LNCAP (cell line): Measurements from ENCODE around the gene C10orf90.

Source experiments
- TF ChIP-seq, protein P1 (sequence below): fragments of 450-650 bp; IDR thresholded peaks from 2 replicates; pipeline ENCODE4 v1.5.1; 2017; ENCODE audit warnings: mild to moderate bottlenecking

The C10orf90 gene

DNA sequence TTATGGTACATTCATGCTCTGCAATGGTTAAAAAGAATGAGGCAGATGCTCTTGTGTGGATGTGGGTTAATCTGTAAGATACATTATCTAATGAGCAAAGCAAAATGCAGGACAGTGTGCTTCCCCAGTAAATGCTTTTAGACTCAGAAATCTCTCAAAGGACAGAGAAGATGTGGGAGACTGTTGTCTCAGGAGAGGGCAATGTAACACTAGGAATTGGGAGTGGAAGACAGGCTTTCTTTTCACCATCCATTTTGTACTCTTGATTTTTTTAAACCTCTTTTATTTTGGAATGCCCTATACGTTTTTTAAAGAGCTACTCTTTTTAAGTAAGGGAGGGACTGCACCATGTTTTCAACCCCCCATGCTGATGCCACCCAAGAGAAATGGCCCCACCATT is 204.7 kb downstream of the C10orf90 start:
- TF ChIP-seq, protein P1, sequence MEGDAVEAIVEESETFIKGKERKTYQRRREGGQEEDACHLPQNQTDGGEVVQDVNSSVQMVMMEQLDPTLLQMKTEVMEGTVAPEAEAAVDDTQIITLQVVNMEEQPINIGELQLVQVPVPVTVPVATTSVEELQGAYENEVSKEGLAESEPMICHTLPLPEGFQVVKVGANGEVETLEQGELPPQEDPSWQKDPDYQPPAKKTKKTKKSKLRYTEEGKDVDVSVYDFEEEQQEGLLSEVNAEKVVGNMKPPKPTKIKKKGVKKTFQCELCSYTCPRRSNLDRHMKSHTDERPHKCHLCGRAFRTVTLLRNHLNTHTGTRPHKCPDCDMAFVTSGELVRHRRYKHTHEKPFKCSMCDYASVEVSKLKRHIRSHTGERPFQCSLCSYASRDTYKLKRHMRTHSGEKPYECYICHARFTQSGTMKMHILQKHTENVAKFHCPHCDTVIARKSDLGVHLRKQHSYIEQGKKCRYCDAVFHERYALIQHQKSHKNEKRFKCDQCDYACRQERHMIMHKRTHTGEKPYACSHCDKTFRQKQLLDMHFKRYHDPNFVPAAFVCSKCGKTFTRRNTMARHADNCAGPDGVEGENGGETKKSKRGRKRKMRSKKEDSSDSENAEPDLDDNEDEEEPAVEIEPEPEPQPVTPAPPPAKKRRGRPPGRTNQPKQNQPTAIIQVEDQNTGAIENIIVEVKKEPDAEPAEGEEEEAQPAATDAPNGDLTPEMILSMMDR = no peak

DNA sequence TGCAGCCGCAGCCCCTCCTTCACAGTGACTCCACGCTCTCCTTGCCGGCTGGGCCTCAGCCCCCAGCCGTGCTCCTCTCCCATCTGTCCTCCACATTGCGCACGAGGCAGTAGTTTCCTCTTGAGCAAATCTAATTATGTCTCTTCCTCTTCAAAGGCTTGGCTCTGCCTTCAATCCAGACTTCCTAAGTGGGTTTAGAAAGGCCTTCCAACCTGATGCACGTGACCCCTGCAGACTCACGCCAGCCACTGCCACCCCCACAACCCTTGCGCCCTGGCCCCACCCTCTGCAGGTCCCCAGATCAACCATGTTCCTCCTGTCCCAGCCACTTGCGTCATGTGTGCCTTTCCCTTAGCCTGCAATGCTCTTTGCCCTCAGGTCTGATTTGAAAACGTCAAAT is 207.2 kb downstream of the C10orf90 start:
- TF ChIP-seq, protein P1 = no peak

DNA sequence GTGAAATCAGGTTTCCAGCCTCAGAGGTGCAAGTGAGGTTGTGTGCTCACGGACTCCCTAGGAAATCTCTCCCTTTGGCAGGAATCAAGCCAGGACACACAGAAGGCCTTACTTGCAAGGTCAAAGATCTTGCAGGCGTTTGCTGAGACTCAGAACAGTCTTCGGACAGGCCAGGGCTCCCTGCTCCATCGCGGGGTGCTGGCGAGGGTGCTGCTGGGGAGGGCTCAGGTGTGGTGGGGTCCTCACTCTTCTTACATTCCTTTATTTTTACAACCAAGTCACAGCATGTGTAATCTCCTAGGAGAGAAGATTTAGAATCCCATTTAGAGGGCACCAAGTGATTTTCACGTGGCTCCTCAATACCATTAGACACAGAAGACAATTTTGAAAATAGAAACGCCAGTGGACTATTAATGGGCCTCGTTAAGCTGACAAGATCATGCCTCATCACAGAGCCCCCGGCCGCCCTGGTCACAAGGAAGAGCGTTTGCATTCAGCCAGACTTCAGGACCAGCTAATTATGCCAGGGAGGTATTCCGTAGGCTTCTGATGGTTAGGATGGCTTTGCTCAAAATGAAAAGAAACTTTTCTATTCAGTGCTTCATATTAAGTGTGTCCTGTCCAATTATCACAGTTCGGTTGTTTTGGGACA is 209.1 kb downstream of the C10orf90 start:
- TF ChIP-seq, protein P1 = no peak

DNA sequence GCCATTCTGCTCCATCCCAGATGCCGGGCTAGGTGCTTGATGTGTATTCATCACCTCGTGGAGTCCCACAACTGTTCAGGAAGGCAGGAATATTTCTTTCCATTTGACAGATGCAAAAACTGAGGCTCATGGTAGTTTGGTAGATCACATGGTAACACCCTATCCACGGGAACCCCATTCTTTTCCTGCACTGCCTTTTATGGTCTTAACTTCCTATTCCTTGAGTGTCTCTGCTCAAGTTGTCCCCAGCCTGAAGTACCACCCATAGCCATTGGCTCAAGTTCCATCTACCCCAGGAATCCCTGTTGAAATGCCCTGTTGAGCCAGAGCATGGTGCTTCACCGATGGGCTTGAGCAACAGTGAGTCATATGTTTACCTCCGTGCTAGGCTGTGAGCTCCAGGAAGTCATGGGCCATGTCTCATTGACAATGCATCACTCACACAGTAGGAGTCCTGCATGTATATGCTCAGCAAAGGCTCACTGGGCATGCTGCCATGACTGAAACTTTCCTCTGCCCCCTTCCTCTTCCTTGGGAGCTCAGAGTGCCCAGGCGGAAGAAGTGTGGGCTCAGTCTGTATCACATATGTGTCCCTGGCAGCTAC is 210.5 kb downstream of the C10orf90 start:
- TF ChIP-seq, protein P1 = no peak

DNA sequence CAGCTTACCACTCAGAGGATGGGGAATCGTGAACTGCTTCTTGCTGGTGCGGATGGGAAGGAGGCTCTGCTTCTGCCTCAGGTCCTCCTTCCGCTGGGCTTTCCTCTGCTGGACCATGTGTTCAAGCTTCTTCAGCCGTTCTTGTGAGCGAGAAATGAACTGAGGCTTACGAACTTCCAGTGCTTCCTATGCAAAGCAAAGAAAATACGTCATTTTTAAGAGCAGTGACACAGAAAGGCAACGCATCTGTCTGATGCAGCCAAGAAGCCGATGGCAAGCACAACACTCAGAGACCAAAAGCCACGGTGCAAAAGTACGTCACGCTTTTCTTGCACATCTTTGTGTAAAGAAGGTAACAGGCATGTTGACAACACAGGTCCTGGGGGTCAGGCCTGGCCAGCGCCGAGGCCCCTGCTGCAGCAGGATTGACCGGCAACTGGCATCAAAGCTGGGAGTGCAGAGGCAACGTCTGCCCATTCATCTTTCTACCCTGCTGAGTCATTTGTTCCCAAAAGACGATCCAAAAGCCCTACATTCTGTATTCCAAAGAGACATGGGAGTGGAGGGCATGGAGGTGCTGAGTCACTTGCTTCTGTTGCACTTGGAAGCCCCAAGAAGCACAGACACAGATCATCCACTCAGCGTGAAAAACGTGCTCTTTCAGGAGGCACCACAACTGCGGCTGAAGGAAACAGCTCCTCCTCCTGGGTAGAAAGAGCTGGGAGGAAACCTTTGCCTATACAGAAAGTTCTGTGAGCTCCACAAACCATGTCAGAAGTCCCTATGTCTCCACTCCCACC is 211.3 kb downstream of the C10orf90 start:
- TF ChIP-seq, protein P1 = no peak

DNA sequence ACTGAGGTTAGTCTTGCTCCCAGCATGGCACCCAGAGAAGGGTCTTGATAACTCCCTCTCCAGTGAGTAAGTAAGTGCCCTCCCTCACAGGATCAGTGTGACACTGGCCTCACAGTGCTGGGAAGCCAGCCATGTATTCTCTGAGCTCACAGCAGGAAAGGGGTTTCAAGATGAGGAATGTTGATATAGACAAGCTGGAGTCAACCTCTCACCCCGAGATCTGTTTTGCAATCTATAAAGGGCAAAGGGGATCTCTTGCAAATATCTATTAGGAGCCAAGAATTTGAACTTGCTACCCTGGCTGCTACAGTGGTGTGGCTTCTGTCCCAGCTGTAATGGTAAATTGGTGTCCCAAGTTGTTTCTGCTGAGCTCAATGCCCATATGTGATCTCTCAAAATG is 212.0 kb downstream of the C10orf90 start:
- TF ChIP-seq, protein P1 = no peak

DNA sequence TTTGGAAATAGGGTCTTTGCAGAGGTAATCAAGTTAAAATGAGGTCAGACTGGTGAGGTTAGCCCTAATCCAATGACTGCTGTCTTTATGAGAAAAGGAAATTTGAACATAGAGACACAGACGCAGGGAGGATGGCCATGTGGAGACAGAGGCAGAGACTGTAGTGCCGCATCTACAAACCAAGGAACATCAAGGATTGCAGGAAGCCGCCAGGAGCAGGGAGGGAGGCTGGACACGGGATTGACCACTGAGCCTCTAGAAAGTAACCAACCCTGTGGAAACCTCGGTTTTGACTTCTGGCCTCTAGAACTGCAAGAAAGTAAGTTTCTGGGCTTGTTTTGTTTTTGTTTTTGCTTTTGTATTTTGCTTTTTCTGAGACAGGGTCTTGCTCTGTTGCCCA is 213.9 kb downstream of the C10orf90 start:
- TF ChIP-seq, protein P1 = no peak
